RWPE2 (cell line): ENCODE measurements around the gene ANTXR1.

Source experiments
- ATAC-seq: fragments of 200-7000 bp; cut with Tn5 transposase; 3 replicates; pipeline ENCODE4 v1.9.1; 2021; ENCODE audit warnings: low read depth
- DNase-seq: peaks from one replicate; pipeline ENCODE4 v3.0.0-alpha.2; 2020; ENCODE audit warnings: low spot score
- H3K27ac ChIP-seq: fragments of 450-650 bp; 2 replicates; pipeline ENCODE4 v1.5.1; 2017; ENCODE audit warnings: mild to moderate bottlenecking; ENCODE audit not compliant: poor library complexity, severe bottlenecking
- H3K27me3 ChIP-seq: fragments of 250-450 bp; sonication (Bioruptor Pico); 2 replicates; pipeline ENCODE4 v1.5.1; 2021; ENCODE audit warnings: mild to moderate bottlenecking, moderate library complexity; ENCODE audit not compliant: insufficient read depth, poor library complexity, severe bottlenecking
- H3K36me3 ChIP-seq: fragments of 250-450 bp; sonication (Bioruptor Pico); 2 replicates; pipeline ENCODE4 v1.5.1; 2020; ENCODE audit warnings: low read depth, mild to moderate bottlenecking, moderate library complexity
- H3K4me1 ChIP-seq: fragments of 250-450 bp; sonication (Bioruptor Pico); 2 replicates; pipeline ENCODE4 v1.5.1; 2021; ENCODE audit warnings: mild to moderate bottlenecking, moderate library complexity; ENCODE audit not compliant: insufficient read depth, poor library complexity, severe bottlenecking
- H3K4me3 ChIP-seq: fragments of 250-450 bp; sonication (Bioruptor Pico); 2 replicates; pipeline ENCODE4 v1.5.1; 2021; ENCODE audit warnings: mild to moderate bottlenecking, moderate library complexity; ENCODE audit not compliant: severe bottlenecking
- H3K9me3 ChIP-seq: fragments of 250-450 bp; sonication (Bioruptor Pico); 2 replicates; pipeline ENCODE4 v1.5.1; 2021; ENCODE audit warnings: mild to moderate bottlenecking, moderate library complexity; ENCODE audit not compliant: severe bottlenecking
- CTCF ChIP-seq: fragments of 450-650 bp; IDR thresholded peaks from one replicate; pipeline ENCODE4 v1.5.1; 2017; ENCODE audit warnings: mild to moderate bottlenecking, moderate library complexity; ENCODE audit not compliant: poor library complexity, severe bottlenecking

The ANTXR1 gene

GRCh38 chr2:69154106-69154505 is 141.1 kb downstream of the ANTXR1 start:
- no peaks in the 10 kb centered on the region for H3K9me3 ChIP-seq
- TF ChIP-seq CTCF = no peak
- ATAC-seq (no peak), DNase-seq (no peak)
- peaks cover 18% of the 10 kb centered on the region for H3K36me3 ChIP-seq
- H3K4me3 ChIP-seq = no peak overlapping the region
- no peak overlapping the region for H3K27ac ChIP-seq
- H3K4me1 ChIP-seq = no peaks in the 10 kb centered on the region
- no peaks in the 10 kb centered on the region for H3K27me3 ChIP-seq

- no peak for TF ChIP-seq CTCF
- H3K4me1 ChIP-seq = peaks cover 12% of the 10 kb centered on the region
- ATAC-seq = no peak
- no peaks in the 10 kb centered on the region for H3K27me3 ChIP-seq
- no peaks in the 10 kb centered on the region for H3K9me3 ChIP-seq
- DNase-seq = no peak
- no peak overlapping the region for H3K4me3 ChIP-seq
- H3K36me3 ChIP-seq = peaks cover 18% of the 10 kb centered on the region
- no peak overlapping the region for H3K27ac ChIP-seq
Observed at GRCh38 chr2:69156624-69157023, 143.6 kb downstream of the ANTXR1 start.

GRCh38 chr2:69157441-69157840 is 144.5 kb downstream of the ANTXR1 start:
- no peaks in the 10 kb centered on the region for H3K27me3 ChIP-seq
- no peak overlapping the region for H3K4me3 ChIP-seq
- no peak for DNase-seq
- no peak overlapping the region for H3K27ac ChIP-seq
- H3K9me3 ChIP-seq = no peaks in the 10 kb centered on the region
- no peak for ATAC-seq
- peaks cover 12% of the 10 kb centered on the region for H3K36me3 ChIP-seq
- no peak for TF ChIP-seq CTCF
- H3K4me1 ChIP-seq = peaks cover 17% of the 10 kb centered on the region

GRCh38 chr2:69159986-69160385 is 147.0 kb downstream of the ANTXR1 start:
- Histone ChIP-seq H3K36me3 (peaks cover 5% of the 10 kb centered on the region; the same call in 1 of the 2 replicates), H3K4me1 (peaks cover 35% of the 10 kb centered on the region), H3K27me3 (no peaks in the 10 kb centered on the region), H3K27ac (peak overlapping the region; percentile 24), H3K4me3 (no peak overlapping the region), H3K9me3 (no peaks in the 10 kb centered on the region)
- no peak for DNase-seq
- ATAC-seq = peak; percentile 97
- peak; percentile 76 for TF ChIP-seq CTCF

- Histone ChIP-seq H3K4me1 (peaks cover 35% of the 10 kb centered on the region), H3K4me3 (no peak overlapping the region)
- no peak for ATAC-seq
Observed at GRCh38 chr2:69162057-69162456, 149.1 kb downstream of the ANTXR1 start.

More at GRCh38 chr2:69162057-69162456, 149.1 kb downstream of the ANTXR1 start:
- Histone ChIP-seq H3K9me3 (no peaks in the 10 kb centered on the region), H3K36me3 (peaks cover 5% of the 10 kb centered on the region; the same call in 1 of the 2 replicates), H3K27ac (peak overlapping the region; percentile 49), H3K27me3 (no peaks in the 10 kb centered on the region)
- DNase-seq = no peak
- TF ChIP-seq CTCF = no peak
